ENCODE data around the gene SMYD5. TPM values are rescaled to one million over a fixed set of nuclear protein-coding genes. Genes with fewer than 3 reads are reported as not detected.

The SMYD5 gene
- total and polyA plus RNA-seq, 9 of the 15 experiments (the other 6 are each of a cell fraction or from before 2014, with no cell fraction given): 11.4 to 56.8 (median 32.0) TPM

DNA sequence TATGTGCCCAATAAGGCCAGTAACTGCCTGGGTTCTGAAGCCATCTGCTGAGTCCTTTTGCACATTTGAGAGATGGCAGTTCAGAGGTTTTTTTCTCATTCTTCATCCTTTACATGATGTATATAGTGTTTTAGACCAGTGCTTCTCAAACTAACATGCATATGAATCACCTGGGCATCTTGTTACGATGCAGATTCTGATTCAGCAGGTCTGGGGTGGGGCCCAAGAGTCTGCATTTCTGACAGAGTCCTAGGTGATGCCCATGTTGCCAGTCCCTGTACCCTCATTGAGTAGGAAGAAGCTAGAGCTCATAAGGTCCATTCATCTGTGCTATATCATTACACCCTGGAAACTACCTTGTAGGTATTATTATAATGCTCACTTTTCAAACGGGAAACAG, 3.8 kb downstream of the SMYD5 start:
- no peak overlapping the region for H3K4me2 ChIP-seq (ENCODE audit: insufficient read depth, low read length)
- ATAC-seq (no peak), DNase-seq (ENCODE audit: extremely low read depth in 1 of 4, low spot score in 3 of 4) (no peak), FAIRE-seq (no peak)
- H3K4me3 ChIP-seq: no peak overlapping the region
- peaks cover 12 to 13% of the 10 kb centered on the region in 2 experiments; a peak in 4 of 5 replicates for H3K4me1 ChIP-seq (replicated peaks in 1 of 2; ENCODE audit: control insufficient read depth in 2 of 2, insufficient read depth in 2 of 2, low read length in 2 of 2)
- in situ Hi-C loops (cut with MboI): no loop called here
- H4K20me1 ChIP-seq (replicated peaks; ENCODE audit: control insufficient read depth, insufficient read depth, low read length): no peaks in the 10 kb centered on the region; the same call in 1 of the 2 replicates
- no peaks in the 10 kb centered on the region for H3K9me3 ChIP-seq (replicated peaks; ENCODE audit: control insufficient read depth, insufficient read depth, low read depth, low read length)
- CTCF ChIA-PET (ENCODE audit: low intra/inter-chr PET ratio): interaction anchor here (0.6 kb wide), 1 partner anchor 335 kb away, joined by 4 read pairs; no protein-coding TSS in a partner anchor
- TF ChIP-seq CREBBP (IDR thresholded peaks at IDR 0.05; ENCODE audit: low read depth, low read length) (no peak), PURB (CRISPR knock-in tag; IDR thresholded peaks at IDR 0.05; ENCODE audit: low read depth) (no peak), ZSCAN32 (CRISPR knock-in tag; IDR thresholded peaks at IDR 0.05) (no peak), CBFB (CRISPR knock-in tag; IDR thresholded peaks at IDR 0.05) (no peak), HDGF (IDR thresholded peaks at IDR 0.05) (no peak), ZNF584 (CRISPR knock-in tag; IDR thresholded peaks at IDR 0.05; ENCODE audit: low read depth) (no peak), ZNF134 (CRISPR knock-in tag; conservative IDR thresholded peaks at IDR 0.05) (no peak), EP400 (IDR thresholded peaks at IDR 0.05) (no peak), HNRNPL (IDR thresholded peaks at IDR 0.05; ENCODE audit: low read depth, low read length) (no peak), FOSL1 (tag; conservative IDR thresholded peaks at IDR 0.05) (no peak), PTBP1 (IDR thresholded peaks at IDR 0.05; ENCODE audit: low read depth, low read length) (no peak), RB1 (IDR thresholded peaks at IDR 0.05; ENCODE audit: low read depth) (no peak), MYBL2 (IDR thresholded peaks at IDR 0.05; ENCODE audit: low read depth) (no peak), MYBL2 (CRISPR knock-in tag; IDR thresholded peaks at IDR 0.05; ENCODE audit: borderline replicate concordance) (no peak), POLR2AphosphoS2 (IDR thresholded peaks at IDR 0.05; ENCODE audit: low read length) (no peak), MXI1 (IDR thresholded peaks at IDR 0.05; ENCODE audit: low read depth, low read length) (no peak)
- H3K27me3 ChIP-seq (ENCODE audit: control insufficient read depth in 2 of 2, insufficient read depth in 2 of 2, low read length in 2 of 2): no peaks in the 10 kb centered on the region
- no TSS peak for BruUV-seq (replicated peaks)
- H3K79me2 ChIP-seq (ENCODE audit: control insufficient read depth, insufficient read depth, low read length): peaks cover 39% of the 10 kb centered on the region
- intact Hi-C loops (cut with micrococcal nuclease): no loop called here
- H3K9me1 ChIP-seq (ENCODE audit: control insufficient read depth, insufficient read depth, low read length): no peaks in the 10 kb centered on the region
- 58% methylated on average over 2 of the region's 2 CpGs for WGBS (ENCODE audit: insufficient coverage, low coverage, missing lambda C conversion rate)
- H2AFZ ChIP-seq (ENCODE audit: low read depth, low read length): no peak overlapping the region
- H3K27ac ChIP-seq (ENCODE audit: extremely low read depth, low read depth, low read length): no peak overlapping the region
- peaks cover 42% of the 10 kb centered on the region; the same call in 2 of the 3 replicates for H3K36me3 ChIP-seq (ENCODE audit: control insufficient read depth, insufficient read depth, low read length)
- no peak overlapping the region; a peak in 1 of 4 replicates for H3K9ac ChIP-seq (ENCODE audit: insufficient read depth in 1 of 2, low read depth in 2 of 2, low read length in 2 of 2)
- POLR2A ChIA-PET: interaction anchor here (4.1 kb wide), 1 partner anchor 11 kb away, joined by 25 read pairs; no protein-coding TSS in a partner anchor

All from K562 (cell line).